Suppressor macrophage (primary cell): ENCODE data around the gene NKIRAS2.

Source experiments
- DNase-seq, 4 experiments: peaks; one replicate each; pipeline ENCODE4 v3.0.0-alpha.2; 2020 to 2022

Gene NKIRAS2

GRCh38 chr17:42058063-42058462 is 38.2 kb downstream of the NKIRAS2 start:
- no peak for DNase-seq

- peak in 1 of 4 experiments; percentile 18 for DNase-seq
Observed at GRCh38 chr17:42059815-42060214, 39.9 kb downstream of the NKIRAS2 start.

- no peak for DNase-seq
Observed at GRCh38 chr17:42060231-42060630, 40.3 kb downstream of the NKIRAS2 start.

- peak in 2 of 4 experiments; percentile 11 to 19 for DNase-seq
Observed at GRCh38 chr17:42061646-42062487, 42.0 kb downstream of the NKIRAS2 start.

DNA sequence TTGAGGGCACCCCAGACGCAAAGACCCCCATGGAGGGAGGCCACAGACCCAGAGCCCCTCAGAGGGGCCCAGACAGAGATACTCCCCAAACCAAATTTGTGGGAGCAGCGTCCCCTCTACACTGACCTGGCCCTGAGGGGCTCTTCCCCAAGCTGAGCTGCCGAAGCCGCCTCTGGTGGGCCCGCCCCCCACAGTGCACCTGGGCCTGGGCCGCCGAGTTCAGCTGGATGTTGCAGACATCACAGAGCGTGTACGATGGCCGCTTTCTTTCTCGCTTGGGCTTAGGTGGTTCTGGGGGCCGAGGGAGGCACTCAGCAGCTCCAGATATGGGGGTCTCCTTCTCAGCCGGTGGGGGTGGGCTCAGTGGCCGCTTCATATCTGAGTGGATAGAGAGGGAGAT is 42.8 kb downstream of the NKIRAS2 start:
- DNase-seq = no peak

DNA sequence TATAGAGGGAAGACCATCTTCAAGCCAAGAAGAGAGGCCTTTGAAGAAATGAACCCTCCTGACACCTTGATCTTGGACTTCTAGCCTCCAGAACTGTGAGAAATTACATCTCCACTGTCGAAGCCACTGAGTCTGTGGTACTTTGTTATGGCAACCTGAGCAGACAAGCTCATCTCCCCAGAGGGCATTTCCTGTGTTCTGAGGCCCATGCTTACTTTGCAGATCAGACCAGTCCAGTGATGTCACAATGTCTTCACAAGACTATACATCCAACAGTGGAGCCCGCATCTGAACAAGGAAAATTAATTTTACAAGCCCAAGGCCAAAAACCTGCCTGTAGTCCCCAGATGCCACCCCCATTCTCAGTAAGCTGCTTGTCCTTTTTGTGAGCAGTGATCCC is 45.3 kb downstream of the NKIRAS2 start:
- peak in 3 of 4 experiments; percentile 17 to 22 (median 21) for DNase-seq

DNA sequence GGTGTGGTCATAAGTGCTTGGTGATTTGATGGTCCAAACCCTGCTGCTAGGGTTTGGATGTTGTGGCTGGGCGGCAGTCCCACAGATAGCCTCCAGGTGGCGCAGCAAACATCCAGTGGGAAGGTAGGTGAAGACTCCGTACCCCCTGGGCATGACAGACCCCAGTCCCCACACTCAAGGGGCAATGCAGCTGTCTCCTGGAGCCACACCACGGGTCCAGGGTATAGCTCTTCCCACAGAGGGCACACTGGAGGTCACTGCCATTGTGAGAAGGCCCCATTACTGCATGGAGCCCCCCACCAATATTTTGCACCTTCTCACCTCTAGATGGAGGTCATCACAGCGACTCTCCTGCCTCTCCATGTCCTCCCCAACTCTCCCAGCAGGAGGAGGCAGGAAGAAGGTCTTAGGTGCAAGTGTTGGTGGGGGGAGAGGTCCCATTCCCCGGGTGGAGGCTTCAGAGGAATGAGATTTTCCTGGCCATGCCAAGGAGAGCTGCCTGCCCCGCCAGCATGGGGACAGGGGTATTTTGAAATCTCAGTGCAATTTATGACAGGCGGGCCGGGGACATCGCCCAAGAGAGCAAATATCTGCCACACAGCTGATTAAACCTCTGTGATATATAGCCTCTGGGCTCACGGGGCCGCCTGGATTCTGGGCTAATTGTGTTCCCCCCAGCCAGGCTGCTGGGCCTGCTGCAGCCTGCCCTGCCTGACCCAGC is 47.6 kb downstream of the NKIRAS2 start:
- DNase-seq = peak; percentile 56 to 83 (median 72)

GRCh38 chr17:42068979-42069378 is 49.1 kb downstream of the NKIRAS2 start:
- DNase-seq = no peak

DNA sequence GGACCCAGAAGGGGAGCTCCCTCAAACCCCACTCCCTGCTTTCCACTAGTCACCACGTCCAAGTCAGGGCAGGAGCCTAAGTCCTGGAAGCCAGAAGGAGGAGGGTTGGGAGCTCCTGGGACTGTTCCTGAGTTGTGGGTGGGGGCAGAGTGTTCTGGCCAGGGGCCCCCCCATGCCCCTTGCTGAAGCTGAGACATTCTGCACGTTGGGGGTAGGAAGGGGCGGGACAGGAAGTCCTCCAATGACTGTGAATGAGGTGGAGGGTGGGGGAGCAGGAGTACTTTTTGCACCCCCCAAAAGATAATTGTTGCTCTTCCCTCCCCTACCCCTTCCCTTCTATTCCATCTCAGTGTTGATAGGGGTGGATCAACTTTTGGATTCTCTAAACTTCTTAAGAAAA is 51.9 kb downstream of the NKIRAS2 start:
- DNase-seq = no peak

DNA sequence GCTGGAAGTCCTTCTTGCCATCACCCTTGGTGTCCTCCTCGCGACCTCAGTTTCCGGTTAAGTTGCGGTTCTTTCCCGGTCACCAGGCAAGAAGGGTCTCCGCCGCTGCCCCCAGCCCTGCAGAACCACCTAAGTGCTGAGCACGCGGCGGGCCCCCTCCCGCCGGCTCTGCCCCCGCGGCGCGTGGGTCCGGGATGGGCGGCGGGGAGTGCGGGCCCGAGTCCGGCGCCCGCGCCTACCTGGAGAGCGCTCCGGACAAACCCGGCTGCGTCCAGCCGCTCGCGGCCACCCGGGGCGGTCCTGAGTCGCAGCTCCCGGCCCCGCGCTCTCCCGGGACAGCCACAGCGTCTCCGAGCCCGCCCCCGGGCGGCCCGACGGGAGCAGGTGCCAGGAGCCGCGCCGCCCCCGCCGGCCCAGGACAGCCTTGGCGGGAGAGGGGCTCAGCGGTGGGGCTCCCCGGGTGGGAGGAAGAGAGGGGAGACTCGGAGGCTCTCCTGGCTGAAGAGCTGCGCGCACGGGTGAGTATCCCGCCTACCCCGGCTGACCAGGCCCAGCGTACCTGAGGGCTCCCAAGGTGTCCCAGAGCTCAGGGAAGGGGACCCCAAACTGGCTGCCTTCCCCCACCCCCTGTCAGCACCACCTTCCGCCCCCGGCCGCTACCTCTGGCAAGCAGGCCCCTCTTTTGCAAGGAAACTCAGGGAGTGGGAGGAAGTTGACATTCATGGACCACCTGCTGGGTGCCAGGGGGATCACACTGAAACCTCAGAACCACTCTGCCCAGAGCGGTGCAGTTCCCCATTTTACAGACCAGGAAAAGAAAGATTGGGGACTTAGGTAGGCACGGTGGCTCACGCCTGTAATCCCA is 52.7 kb downstream of the NKIRAS2 start:
- peak in 3 of 4 experiments; percentile 15 to 61 (median 29) for DNase-seq
